Measurements from ENCODE around the gene DUSP22. TPM values are rescaled to one million over a fixed set of nuclear protein-coding genes. Genes with fewer than 3 reads are reported as not detected.

The DUSP22 gene
- polyA plus RNA-seq, 1 experiment: 9.8 TPM

DNA sequence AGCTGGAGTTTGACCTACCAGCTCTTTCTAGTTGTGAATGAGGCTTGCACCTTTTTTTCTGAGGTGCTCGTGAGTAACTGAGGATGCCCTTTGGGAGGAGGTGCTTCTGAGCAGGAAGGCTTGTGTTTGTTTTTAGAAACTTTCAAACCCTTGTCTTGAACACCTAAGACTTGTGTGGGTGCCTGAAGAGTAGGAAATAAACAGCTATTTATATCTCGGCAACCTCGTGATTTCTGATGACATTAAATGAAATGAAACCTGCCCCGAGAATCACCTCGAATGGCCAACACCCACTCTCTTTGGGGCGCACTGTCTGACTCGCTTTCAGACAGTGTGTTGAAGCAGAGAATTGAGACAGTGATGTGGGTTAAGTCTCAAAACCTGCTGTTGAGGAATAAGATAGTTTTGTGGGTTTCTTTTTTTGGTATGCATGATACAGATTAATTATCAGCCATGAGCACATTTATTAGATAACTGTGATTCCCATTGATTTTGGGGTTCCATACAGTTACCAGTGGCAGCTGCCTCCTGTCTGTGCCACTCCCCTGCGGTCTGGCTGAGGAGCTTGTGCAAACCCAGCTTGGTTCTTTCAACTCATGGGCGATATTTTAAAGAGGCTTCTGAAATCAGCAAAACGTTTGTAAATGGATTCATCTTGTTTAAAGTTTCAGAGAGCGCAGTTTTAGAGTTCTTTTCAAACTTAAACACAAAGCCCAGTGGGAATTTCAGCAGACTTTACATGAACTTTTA is 107.7 kb downstream of the DUSP22 start:
- CTCF ChIA-PET: interaction anchor here (0.8 kb wide), 1 partner anchor 233 kb away, joined by 3 read pairs; no protein-coding TSS in a partner anchor
- POLR2A ChIA-PET: no interaction called here
- Histone ChIP-seq H3K4me3 (ENCODE audit: low read depth, low read length) (no peak overlapping the region), H3K36me3 (ENCODE audit: control insufficient read depth, insufficient read depth, low read length) (no peaks in the 10 kb centered on the region), H3K27me3 (ENCODE audit: control insufficient read depth, insufficient read depth, low read length) (peaks cover 14% of the 10 kb centered on the region)
- TF ChIP-seq, protein P1, sequence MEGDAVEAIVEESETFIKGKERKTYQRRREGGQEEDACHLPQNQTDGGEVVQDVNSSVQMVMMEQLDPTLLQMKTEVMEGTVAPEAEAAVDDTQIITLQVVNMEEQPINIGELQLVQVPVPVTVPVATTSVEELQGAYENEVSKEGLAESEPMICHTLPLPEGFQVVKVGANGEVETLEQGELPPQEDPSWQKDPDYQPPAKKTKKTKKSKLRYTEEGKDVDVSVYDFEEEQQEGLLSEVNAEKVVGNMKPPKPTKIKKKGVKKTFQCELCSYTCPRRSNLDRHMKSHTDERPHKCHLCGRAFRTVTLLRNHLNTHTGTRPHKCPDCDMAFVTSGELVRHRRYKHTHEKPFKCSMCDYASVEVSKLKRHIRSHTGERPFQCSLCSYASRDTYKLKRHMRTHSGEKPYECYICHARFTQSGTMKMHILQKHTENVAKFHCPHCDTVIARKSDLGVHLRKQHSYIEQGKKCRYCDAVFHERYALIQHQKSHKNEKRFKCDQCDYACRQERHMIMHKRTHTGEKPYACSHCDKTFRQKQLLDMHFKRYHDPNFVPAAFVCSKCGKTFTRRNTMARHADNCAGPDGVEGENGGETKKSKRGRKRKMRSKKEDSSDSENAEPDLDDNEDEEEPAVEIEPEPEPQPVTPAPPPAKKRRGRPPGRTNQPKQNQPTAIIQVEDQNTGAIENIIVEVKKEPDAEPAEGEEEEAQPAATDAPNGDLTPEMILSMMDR (IDR thresholded peaks at IDR 0.05; ENCODE audit: insufficient read depth, low read depth, low read length): no peak
- DNase-seq (ENCODE audit: low read depth): no peak

DNA sequence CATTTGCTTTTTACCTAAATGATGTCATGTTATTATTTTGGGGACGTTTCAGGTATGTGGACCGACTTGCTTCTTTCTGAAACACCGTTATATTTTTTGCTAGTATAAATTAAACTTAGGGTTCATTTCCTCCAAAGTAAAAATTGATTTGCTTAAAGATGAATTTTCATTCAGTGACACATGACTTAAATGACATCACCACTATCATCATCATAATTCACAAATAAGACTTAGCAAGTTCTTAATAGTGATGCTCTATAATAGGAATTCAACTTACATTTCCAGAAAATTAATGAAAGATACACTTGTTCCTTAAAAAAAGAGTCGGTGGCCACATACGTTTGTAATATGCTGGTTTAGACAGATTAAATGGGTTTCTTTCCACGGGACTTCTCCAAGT is 108.5 kb downstream of the DUSP22 start:
- CTCF ChIA-PET: no interaction called here
- POLR2A ChIA-PET: no interaction called here
- Histone ChIP-seq H3K27me3 (ENCODE audit: control insufficient read depth, insufficient read depth, low read length) (peaks cover 10% of the 10 kb centered on the region), H3K36me3 (ENCODE audit: control insufficient read depth, insufficient read depth, low read length) (no peaks in the 10 kb centered on the region), H3K4me3 (ENCODE audit: low read depth, low read length) (no peak overlapping the region)
- no peak for DNase-seq (ENCODE audit: low read depth)
- TF ChIP-seq, protein P1 (IDR thresholded peaks at IDR 0.05; ENCODE audit: insufficient read depth, low read depth, low read length): no peak

Other genes starting within 250 kb of the DUSP22 start
- gene IRF4, start 99.3 kb downstream of the DUSP22 start, polyA plus RNA-seq (2011; rRNA removed): not detected in 2 replicates

Data from BJ (cell line).